Right lobe of liver (tissue), 6 donors: Measurements from ENCODE around the gene PRDM15. TPM values are rescaled to one million over a fixed set of nuclear protein-coding genes. Genes with fewer than 3 reads are reported as not detected.
A peak's percentile ranks its signal among the peaks of the same experiment; 100 is the strongest.

Source experiments
- ATAC-seq, 4 donors: fragments of 200-7000 bp; cut with Tn5 transposase; one replicate each; pipeline ENCODE4 v1.9.1; 2020; ENCODE audit warnings: mild to moderate bottlenecking in 4 of 4, moderate library complexity in 4 of 4
- DNase-seq, 3 donors: peaks; one replicate each; pipeline ENCODE4 v3.0.0-alpha.2; 2020
- H3K27ac ChIP-seq, 3 donors: fragments of 200-600 bp; one replicate each; pipeline ENCODE4 v1.8.0; 2022
- H3K27me3 ChIP-seq, 2 donors: fragments of 200-600 bp; one replicate each; pipeline ENCODE4 v1.8.0; 2022
- H3K36me3 ChIP-seq, 4 donors: fragments of 200-600 bp; sonication (generic) in 1 of 4; one replicate each; pipeline versions ENCODE4 v1.5.1 to v1.8.0; 2017 to 2022; ENCODE audit warnings: control low read depth in 1 of 4
- H3K4me1 ChIP-seq, 4 donors: fragments of 200-600 bp; sonication (generic) in 1 of 4; one replicate each; pipeline versions ENCODE4 v1.5.1 to v1.8.0; 2017 to 2022; ENCODE audit warnings: control low read depth in 1 of 4
- H3K4me3 ChIP-seq, 3 donors: fragments of 200-600 bp; one replicate each; pipeline ENCODE4 v1.8.0; 2022
- H3K9me3 ChIP-seq, 4 donors: fragments of 200-600 bp; sonication (generic) in 1 of 4; one replicate each; pipeline versions ENCODE4 v1.5.1 to v1.8.0; 2017 to 2022; ENCODE audit warnings: control low read depth in 1 of 4
- POLR2A ChIP-seq: fragments of 450-650 bp; IDR thresholded peaks from one replicate; pipeline ENCODE4 v1.6.1; 2017; ENCODE audit warnings: antibody characterized with exemption, mild to moderate bottlenecking
- WGBS: methylation state at CpG from one replicate; pipeline ENCODE4 v1.1.6; 2018; ENCODE audit warnings: low coverage, low lambda C conversion rate; ENCODE audit not compliant: insufficient coverage; ENCODE audit errors: missing lambda C conversion rate; 5-methylcytosine and 5-hydroxymethylcytosine counted together
- intact Hi-C, 2 donors: fragments of 100-400 bp; cut with DNase I; formaldehyde crosslinking; loops; one replicate each; pipeline versions ENCODE4 v1.11.2 to v1.14.1; 2022
- long read RNA-seq: library from polyadenylated mRNA; unstranded; transcript quantifications from one replicate; pipeline ENCODE4 v2.0.0, GENCODE V29; 2019
- total RNA-seq, 6 experiments: library from RNA; depleted of rRNA in 2 of 6; stranded (reverse); fragments of >200 nt in 2 of 6; fragmentation: NEBNext Ultra II Directional in 3 of 6; extraction: Animal tissue kit (Norgen Biotek cat#: 25700) in 3 of 6; gene quantifications; one replicate each; pipeline versions ENCODE4 v1.1.0 to v1.2.4, GENCODE V29; 2016 to 2023
- TF ChIP-seq, protein P1 (sequence below), 4 donors: fragments of 200-600 bp in 3 of 4; fragments of 450-650 bp in 1 of 4; IDR thresholded peaks; one replicate each; pipeline versions ENCODE4 v1.5.1 to v1.8.0; 2016 to 2022; ENCODE audit warnings: antibody characterized with exemption in 4 of 4, mild to moderate bottlenecking in 2 of 4
- donor health status: DM: no; HTN: yes; CAD: no.
- donor health status: DM: no; HTN: no; CAD: no.
- donor health status: DM: no; HTN: no; CAD: no.
- donor health status: DM: no; HTN: yes; CAD: no.
- donor health status: DM: no; HTN: yes; CAD: no.

The PRDM15 gene, protein sequence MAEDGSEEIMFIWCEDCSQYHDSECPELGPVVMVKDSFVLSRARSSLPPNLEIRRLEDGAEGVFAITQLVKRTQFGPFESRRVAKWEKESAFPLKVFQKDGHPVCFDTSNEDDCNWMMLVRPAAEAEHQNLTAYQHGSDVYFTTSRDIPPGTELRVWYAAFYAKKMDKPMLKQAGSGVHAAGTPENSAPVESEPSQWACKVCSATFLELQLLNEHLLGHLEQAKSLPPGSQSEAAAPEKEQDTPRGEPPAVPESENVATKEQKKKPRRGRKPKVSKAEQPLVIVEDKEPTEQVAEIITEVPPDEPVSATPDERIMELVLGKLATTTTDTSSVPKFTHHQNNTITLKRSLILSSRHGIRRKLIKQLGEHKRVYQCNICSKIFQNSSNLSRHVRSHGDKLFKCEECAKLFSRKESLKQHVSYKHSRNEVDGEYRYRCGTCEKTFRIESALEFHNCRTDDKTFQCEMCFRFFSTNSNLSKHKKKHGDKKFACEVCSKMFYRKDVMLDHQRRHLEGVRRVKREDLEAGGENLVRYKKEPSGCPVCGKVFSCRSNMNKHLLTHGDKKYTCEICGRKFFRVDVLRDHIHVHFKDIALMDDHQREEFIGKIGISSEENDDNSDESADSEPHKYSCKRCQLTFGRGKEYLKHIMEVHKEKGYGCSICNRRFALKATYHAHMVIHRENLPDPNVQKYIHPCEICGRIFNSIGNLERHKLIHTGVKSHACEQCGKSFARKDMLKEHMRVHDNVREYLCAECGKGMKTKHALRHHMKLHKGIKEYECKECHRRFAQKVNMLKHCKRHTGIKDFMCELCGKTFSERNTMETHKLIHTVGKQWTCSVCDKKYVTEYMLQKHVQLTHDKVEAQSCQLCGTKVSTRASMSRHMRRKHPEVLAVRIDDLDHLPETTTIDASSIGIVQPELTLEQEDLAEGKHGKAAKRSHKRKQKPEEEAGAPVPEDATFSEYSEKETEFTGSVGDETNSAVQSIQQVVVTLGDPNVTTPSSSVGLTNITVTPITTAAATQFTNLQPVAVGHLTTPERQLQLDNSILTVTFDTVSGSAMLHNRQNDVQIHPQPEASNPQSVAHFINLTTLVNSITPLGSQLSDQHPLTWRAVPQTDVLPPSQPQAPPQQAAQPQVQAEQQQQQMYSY
- total RNA-seq: 1 to 10 TPM; 1.9 to 4.0 (median 2.7) TPM
- long read RNA-seq: 0 reads

DNA sequence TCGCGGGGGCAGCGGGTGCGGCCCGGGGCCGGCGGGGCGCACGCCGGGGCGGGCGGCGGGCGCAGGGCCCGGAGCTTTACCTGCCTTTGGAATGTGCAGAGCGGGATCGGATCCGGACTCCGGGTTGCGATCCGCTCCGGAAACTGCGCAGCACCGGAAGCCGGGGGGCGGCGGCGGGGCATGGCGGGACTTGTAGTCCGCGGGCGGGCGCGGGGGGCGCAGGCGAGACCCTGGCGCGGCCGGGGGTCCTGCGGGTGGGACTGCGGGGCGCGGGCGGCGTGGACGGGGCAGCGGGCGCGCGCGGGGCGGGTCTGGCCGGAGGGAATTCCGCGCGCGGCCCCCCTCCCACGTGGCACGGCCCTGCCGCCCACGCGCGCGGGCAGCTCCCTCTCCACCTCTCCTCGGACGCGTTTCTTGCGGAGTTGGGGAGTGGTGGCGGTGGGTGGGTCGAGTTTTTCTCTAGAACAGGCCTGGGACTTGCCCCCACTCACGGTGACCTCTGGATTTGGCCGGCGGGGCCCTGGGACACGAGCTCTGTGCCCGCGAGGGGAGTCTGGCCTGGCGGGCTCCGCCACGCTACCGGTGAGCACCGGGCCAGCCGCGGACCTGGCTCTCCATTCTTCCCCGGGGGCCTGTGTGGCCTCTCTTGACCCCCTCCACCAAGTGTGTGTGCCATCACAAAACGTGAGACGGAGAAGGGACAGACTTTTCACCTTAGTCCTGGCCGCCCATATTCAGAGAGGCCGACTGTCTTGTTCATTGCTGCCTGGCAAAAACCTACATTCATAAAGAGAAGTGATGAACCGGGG, at the start of gene PRDM15:
PRDM15 (minus strand) TSS at position 155 of the 809 bp plus-strand sequence. CDS start 18,981 bp downstream, outside the sequence.
- H3K27me3 ChIP-seq: no peaks in the 10 kb centered on the region
- H3K4me3 ChIP-seq: peak within 1 kb of the TSS; percentile 68 to 80 (median 78)
- H3K36me3 ChIP-seq: no peaks in the 10 kb centered on the region
- 5% methylated on average over 18 of the region's 89 CpGs for WGBS
- TF ChIP-seq, protein P1, sequence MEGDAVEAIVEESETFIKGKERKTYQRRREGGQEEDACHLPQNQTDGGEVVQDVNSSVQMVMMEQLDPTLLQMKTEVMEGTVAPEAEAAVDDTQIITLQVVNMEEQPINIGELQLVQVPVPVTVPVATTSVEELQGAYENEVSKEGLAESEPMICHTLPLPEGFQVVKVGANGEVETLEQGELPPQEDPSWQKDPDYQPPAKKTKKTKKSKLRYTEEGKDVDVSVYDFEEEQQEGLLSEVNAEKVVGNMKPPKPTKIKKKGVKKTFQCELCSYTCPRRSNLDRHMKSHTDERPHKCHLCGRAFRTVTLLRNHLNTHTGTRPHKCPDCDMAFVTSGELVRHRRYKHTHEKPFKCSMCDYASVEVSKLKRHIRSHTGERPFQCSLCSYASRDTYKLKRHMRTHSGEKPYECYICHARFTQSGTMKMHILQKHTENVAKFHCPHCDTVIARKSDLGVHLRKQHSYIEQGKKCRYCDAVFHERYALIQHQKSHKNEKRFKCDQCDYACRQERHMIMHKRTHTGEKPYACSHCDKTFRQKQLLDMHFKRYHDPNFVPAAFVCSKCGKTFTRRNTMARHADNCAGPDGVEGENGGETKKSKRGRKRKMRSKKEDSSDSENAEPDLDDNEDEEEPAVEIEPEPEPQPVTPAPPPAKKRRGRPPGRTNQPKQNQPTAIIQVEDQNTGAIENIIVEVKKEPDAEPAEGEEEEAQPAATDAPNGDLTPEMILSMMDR (IDR thresholded peaks at IDR 0.05): no peak
- no peak for TF ChIP-seq POLR2A
- no peaks in the 10 kb centered on the region for H3K9me3 ChIP-seq
- intact Hi-C loops: no loop called here
- DNase-seq (peak; percentile 85 to 86 (median 85)), ATAC-seq (peak; percentile 67 to 76 (median 74))
- H3K4me1 ChIP-seq: peaks cover 0 to 6% (median 0%) of the 10 kb centered on the region in 4 donors
- H3K27ac ChIP-seq: peak within 1 kb of the TSS; percentile 47 to 91 (median 75)

DNA sequence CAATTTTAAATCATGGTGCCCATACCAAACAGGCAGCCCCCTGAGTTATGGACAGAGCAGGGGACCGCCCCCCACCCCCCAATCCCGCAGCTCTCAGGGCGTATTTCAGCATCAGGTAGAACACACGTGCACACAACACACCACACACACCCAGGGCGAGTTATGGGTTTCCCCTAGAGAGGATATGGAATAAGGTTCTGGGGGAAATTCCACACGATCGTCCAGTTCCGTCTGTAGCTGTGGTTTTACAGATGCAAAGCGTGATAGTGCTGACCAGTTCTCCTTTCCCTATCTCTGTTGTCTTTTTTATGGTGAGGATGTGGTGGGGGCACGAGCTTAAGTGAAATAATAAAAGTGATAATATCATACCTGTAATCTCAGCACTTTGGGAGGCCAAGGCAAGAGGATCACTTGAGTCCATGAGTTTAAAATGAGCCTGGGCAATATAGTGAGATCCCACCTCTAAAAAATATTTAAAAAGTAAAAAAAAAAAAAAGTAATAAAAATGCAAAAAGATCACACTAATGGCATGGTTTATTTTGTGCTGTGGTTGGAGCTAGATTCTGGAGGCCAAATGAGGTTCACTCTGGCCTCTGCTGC, 49.6 kb upstream of the PRDM15 start:
- Histone ChIP-seq H3K27ac (no peak overlapping the region), H3K9me3 (no peaks in the 10 kb centered on the region), H3K36me3 (no peaks in the 10 kb centered on the region), H3K27me3 (no peaks in the 10 kb centered on the region), H3K4me1 (peaks cover 0 to 34% (median 10%) of the 10 kb centered on the region in 4 donors), H3K4me3 (no peak overlapping the region)
- 69% methylated on average over 10 of the region's 10 CpGs for WGBS
- DNase-seq (no peak), ATAC-seq (peak in 2 of 4 donors; percentile 3 to 23)
- intact Hi-C loops: no loop called here
- TF ChIP-seq, protein P1 (IDR thresholded peaks at IDR 0.05): no peak
- no peak for TF ChIP-seq POLR2A

DNA sequence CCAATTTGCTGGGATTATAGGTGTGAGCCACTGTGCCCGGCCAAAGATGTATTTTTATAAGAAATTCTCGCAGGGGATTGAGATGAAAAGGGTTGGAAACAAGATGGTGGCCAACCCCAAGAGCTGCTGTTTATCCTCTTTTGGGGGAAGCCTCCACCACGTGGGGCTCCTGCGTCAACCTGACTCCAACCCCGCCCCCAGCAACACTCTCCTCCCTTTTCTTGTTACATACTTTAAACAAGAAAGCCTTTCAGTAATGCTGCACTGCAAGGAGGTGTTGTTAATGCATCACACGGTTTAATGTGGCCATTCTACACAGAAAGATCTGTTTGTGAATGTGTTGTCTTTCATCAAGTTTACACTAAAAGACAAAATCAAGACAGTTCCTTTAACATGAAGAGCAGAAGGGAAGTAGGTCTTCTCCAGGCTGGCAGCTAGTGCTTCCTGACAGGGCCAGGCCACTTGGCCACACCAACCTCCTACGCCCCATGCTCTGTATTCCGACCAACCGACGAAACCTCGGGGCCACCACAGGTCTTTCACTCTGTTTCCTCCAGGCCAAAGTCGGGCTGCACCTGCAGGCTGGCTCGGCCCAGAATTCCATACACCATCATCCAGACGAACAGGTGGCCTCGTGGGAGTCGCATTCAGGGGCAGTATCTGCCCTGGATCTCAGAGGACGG, 48.7 kb upstream of the PRDM15 start:
- Histone ChIP-seq H3K36me3 (no peaks in the 10 kb centered on the region), H3K27me3 (no peaks in the 10 kb centered on the region), H3K27ac (peak overlapping the region in 1 of 3 donors; percentile 18), H3K4me1 (peaks cover 0 to 29% (median 8%) of the 10 kb centered on the region in 4 donors), H3K4me3 (no peak overlapping the region), H3K9me3 (no peaks in the 10 kb centered on the region)
- 89% methylated on average over 15 of the region's 17 CpGs for WGBS
- DNase-seq (no peak), ATAC-seq (peak in 1 of 4 donors; percentile 20)
- intact Hi-C loops: no loop called here
- TF ChIP-seq POLR2A: no peak
- TF ChIP-seq, protein P1 (IDR thresholded peaks at IDR 0.05): no peak
